Measurements from ENCODE around the gene SHISA5.
"Not testable (repeated sequence)": the region's sequence is repeated elsewhere in the genome, so short reads cannot be mapped to it uniquely, and the experiment has no call there.

Gene SHISA5

GRCh38 chr3:48504051-48504946 lies at the start of gene SHISA5:
Gene SHISA5, minus strand, starts transcription at chr3:48504174. Its CDS starts 80 bp downstream, at chr3:48504094.
- DNase-seq (ENCODE audit: extremely low read depth in 1 of 2, low read depth in 1 of 2): peak in 1 of 2 donors; percentile 36

- DNase-seq (ENCODE audit: extremely low read depth in 1 of 2, low read depth in 1 of 2): no peak
Observed at GRCh38 chr3:48553361-48553760, 49.4 kb upstream of the SHISA5 start.

- DNase-seq (ENCODE audit: extremely low read depth in 1 of 2, low read depth in 1 of 2): no peak
Observed at GRCh38 chr3:48552111-48552951, 48.4 kb upstream of the SHISA5 start.

- DNase-seq (ENCODE audit: extremely low read depth in 1 of 2, low read depth in 1 of 2): not testable (repeated sequence)
Observed at GRCh38 chr3:48551651-48552050, 47.7 kb upstream of the SHISA5 start.

- DNase-seq (ENCODE audit: extremely low read depth in 1 of 2, low read depth in 1 of 2): peak; percentile 58 to 77
Observed at GRCh38 chr3:48548729-48549705, 45.0 kb upstream of the SHISA5 start.

- DNase-seq (ENCODE audit: extremely low read depth in 1 of 2, low read depth in 1 of 2): no peak
Observed at GRCh38 chr3:48548126-48548525, 44.2 kb upstream of the SHISA5 start.

- no peak for DNase-seq (ENCODE audit: extremely low read depth in 1 of 2, low read depth in 1 of 2)
Observed at GRCh38 chr3:48546203-48546829, 42.3 kb upstream of the SHISA5 start.

GRCh38 chr3:48544141-48544540 lies 40.2 kb upstream of the SHISA5 start:
- DNase-seq (ENCODE audit: extremely low read depth in 1 of 2, low read depth in 1 of 2): no peak

- no peak for DNase-seq (ENCODE audit: extremely low read depth in 1 of 2, low read depth in 1 of 2)
Observed at GRCh38 chr3:48543271-48543866, 39.4 kb upstream of the SHISA5 start.

GRCh38 chr3:48538451-48538850 lies 34.5 kb upstream of the SHISA5 start:
- no peak for DNase-seq (ENCODE audit: extremely low read depth in 1 of 2, low read depth in 1 of 2)

- DNase-seq (ENCODE audit: extremely low read depth in 1 of 2, low read depth in 1 of 2): no peak
Observed at GRCh38 chr3:48536785-48537184, 32.8 kb upstream of the SHISA5 start.

- no peak for DNase-seq (ENCODE audit: extremely low read depth in 1 of 2, low read depth in 1 of 2)
Observed at GRCh38 chr3:48536116-48536515, 32.1 kb upstream of the SHISA5 start.

GRCh38 chr3:48535578-48535977 lies 31.6 kb upstream of the SHISA5 start:
- DNase-seq (ENCODE audit: extremely low read depth in 1 of 2, low read depth in 1 of 2): no peak

GRCh38 chr3:48532977-48533337 lies 29.0 kb upstream of the SHISA5 start:
- no peak for DNase-seq (ENCODE audit: extremely low read depth in 1 of 2, low read depth in 1 of 2)

GRCh38 chr3:48532271-48532976 lies 28.4 kb upstream of the SHISA5 start:
- no peak for DNase-seq (ENCODE audit: extremely low read depth in 1 of 2, low read depth in 1 of 2)

GRCh38 chr3:48530701-48531100 lies 26.7 kb upstream of the SHISA5 start:
- DNase-seq (ENCODE audit: extremely low read depth in 1 of 2, low read depth in 1 of 2): not testable (repeated sequence)

- DNase-seq (ENCODE audit: extremely low read depth in 1 of 2, low read depth in 1 of 2): no peak
Observed at GRCh38 chr3:48528754-48529153, 24.8 kb upstream of the SHISA5 start.

- no peak for DNase-seq (ENCODE audit: extremely low read depth in 1 of 2, low read depth in 1 of 2)
Observed at GRCh38 chr3:48528048-48528447, 24.1 kb upstream of the SHISA5 start.

- no peak for DNase-seq (ENCODE audit: extremely low read depth in 1 of 2, low read depth in 1 of 2)
Observed at GRCh38 chr3:48524970-48525369, 21.0 kb upstream of the SHISA5 start.
